K562 (cell line): Measurements from ENCODE around the gene RUNX1. TPM values are rescaled to one million over a fixed set of nuclear protein-coding genes. Genes with fewer than 3 reads are reported as not detected.
A peak's percentile ranks its signal among the peaks of the same experiment; 100 is the strongest.

ENCODE experiments used
- GABPB1 ChIP-seq: sonication (generic); formaldehyde crosslinking; IDR thresholded peaks from 2 replicates; pipeline ENCODE4 v1.8.0; 2022; ENCODE audit warnings: mild to moderate bottlenecking, missing genetic modification reagents
- HDAC1 ChIP-seq, 2 experiments: fragments of 450-650 bp; IDR thresholded peaks; 2 replicates each; pipeline ENCODE4 v1.6.1; 2016 to 2017; ENCODE audit warnings: inconsistent platforms in 1 of 2, mild to moderate bottlenecking in 1 of 2, moderate library complexity in 1 of 2
- MEF2D ChIP-seq: conservative IDR thresholded peaks from 2 replicates; pipeline ENCODE4 v1.6.1; 2016; ENCODE audit warnings: low read depth, missing genetic modification characterization, missing compliant biosample characterization
- MGA ChIP-seq: fragments of 450-650 bp; IDR thresholded peaks from 2 replicates; pipeline ENCODE4 v1.6.1; 2016; ENCODE audit warnings: mild to moderate bottlenecking, moderate library complexity
- NR4A1 ChIP-seq, 2 experiments: fragments of 250-450 bp in 1 of 2; fragments of 450-650 bp in 1 of 2; sonication (Bioruptor Pico) in 1 of 2; IDR thresholded peaks; 2 replicates each; pipeline versions ENCODE4 v1.4.0 to v1.6.1; 2016 to 2020; ENCODE audit warnings: mild to moderate bottlenecking in 2 of 2, missing compliant biosample characterization in 1 of 2, missing genetic modification characterization in 1 of 2, moderate library complexity in 1 of 2
- POLR2G ChIP-seq: fragments of 200-400 bp; formaldehyde crosslinking; IDR thresholded peaks from 2 replicates; pipeline ENCODE4 v1.6.1; 2017; ENCODE audit warnings: low read depth, mild to moderate bottlenecking, antibody characterized with exemption, low read length, moderate library complexity
- RBM22 ChIP-seq: fragments of 200-400 bp; formaldehyde crosslinking; IDR thresholded peaks from 2 replicates; pipeline ENCODE4 v1.6.1; 2018; ENCODE audit warnings: low read length, low read depth; ENCODE audit not compliant: poor library complexity, severe bottlenecking
- RBM25 ChIP-seq: fragments of 200-400 bp; formaldehyde crosslinking; IDR thresholded peaks from 2 replicates; pipeline ENCODE4 v1.6.1; 2018; ENCODE audit warnings: low read length, low read depth, moderate library complexity; ENCODE audit not compliant: severe bottlenecking
- RBM34 ChIP-seq: fragments of 200-400 bp; formaldehyde crosslinking; IDR thresholded peaks from 2 replicates; pipeline ENCODE4 v1.6.1; 2018; ENCODE audit warnings: low read length, borderline replicate concordance; ENCODE audit not compliant: insufficient read depth
- TRIM24 ChIP-seq, 2 experiments: fragments of 450-650 bp; IDR thresholded peaks; 2 replicates each; pipeline ENCODE4 v1.6.1; 2016
- USF2 ChIP-seq: sonication (generic); formaldehyde crosslinking; IDR thresholded peaks from 2 replicates; pipeline ENCODE4 v1.5.0; 2020; ENCODE audit warnings: missing genetic modification reagents
- ZNF197 ChIP-seq: fragments of 200-800 bp; sonication (Bioruptor generic); IDR thresholded peaks from 2 replicates; pipeline ENCODE4 v1.6.1; 2016; ENCODE audit warnings: low read depth, missing genetic modification characterization, missing compliant biosample characterization
- ZNF263 ChIP-seq: sonication (generic); formaldehyde crosslinking; IDR thresholded peaks from 2 replicates; pipeline ENCODE4 v1.8.0; 2022; ENCODE audit warnings: mild to moderate bottlenecking, missing genetic modification reagents, borderline replicate concordance
- polyA plus RNA-seq, 8 experiments: library from polyadenylated mRNA; depleted of rRNA in 4 of 8; stranded (reverse) in 5 of 8; unstranded in 3 of 8; fragments of >200 nt; fragmentation: Nextera tagmentation in 2 of 8; fragmentation: Illumina TruSeq in 1 of 8; extraction: Ambion mirVana in 2 of 8; extraction: Trizol in 1 of 8; gene quantifications; 2 replicates each; pipeline versions ENCODE4 v1.2.1 to v1.2.3, GENCODE V29; 2011 to 2014; ENCODE audit warnings: inconsistent platforms in 1 of 8, missing spikeins in 1 of 8
- total RNA-seq, 7 experiments: library from RNA; depleted of rRNA in 6 of 7; stranded (reverse); fragments of >200 nt in 6 of 7; fragmentation: Illumina TruSeq in 2 of 7; extraction: Trizol in 2 of 7; gene quantifications; 2 replicates each; pipeline versions ENCODE4 v1.2.1 to v1.2.3, GENCODE V29; 2011 to 2021; ENCODE audit warnings: low replicate concordance in 1 of 7

The RUNX1 gene
- total and polyA plus RNA-seq, 9 of the 15 experiments (the other 6 are each of a cell fraction or from before 2014, with no cell fraction given), result 2.2 to 68.6 (median 17.8) TPM

- TF ChIP-seq MGA, result peak; percentile 96
- peak; percentile 71 for TF ChIP-seq RBM22
- no peak for TF ChIP-seq ZNF197 (CRISPR knock-in tag)
- peak; percentile 88 for TF ChIP-seq POLR2G
- peak in 1 of 2 experiments; percentile 37; a peak in 2 of 4 replicates for TF ChIP-seq HDAC1 (IDR thresholded peaks at IDR 0.05)
- peak in 1 of 2 experiments; percentile 50; a peak in 2 of 4 replicates for TF ChIP-seq TRIM24 (IDR thresholded peaks at IDR 0.05)
- 0 out of 2 replicates have a peak, but pooled peaks have one; percentile 23 for TF ChIP-seq USF2
- peak; percentile 97 for TF ChIP-seq ZNF263 (CRISPR knock-in tag)
- 0 out of 2 replicates have a peak, but pooled peaks have one; percentile 56 for TF ChIP-seq RBM34
- peak; percentile 31 for TF ChIP-seq GABPB1 (CRISPR knock-in tag)
- no peak for TF ChIP-seq MEF2D (tag)
- no peak for TF ChIP-seq NR4A1 (CRISPR knock-in tag; IDR thresholded peaks at IDR 0.05)
- 0 out of 2 replicates have a peak, but pooled peaks have one; percentile 72 for TF ChIP-seq NR4A1 (tag; IDR thresholded peaks at IDR 0.05)
- peak; percentile 67 for TF ChIP-seq RBM25
These were observed 159.2 kb downstream of the RUNX1 start (continued) for GRCh38 chr21:34889676-34890469.
